ENCODE measurements around the gene BLOC1S6.

Gene BLOC1S6

GRCh38 chr15:45544266-45545023, 42.7 kb upstream of the BLOC1S6 start:
- H2AFZ ChIP-seq (ENCODE audit: low read depth): no peak overlapping the region
- no peaks in the 10 kb centered on the region for H3K27me3 ChIP-seq (ENCODE audit: insufficient read depth, low read depth)
- no peaks in the 10 kb centered on the region for H3K79me2 ChIP-seq (ENCODE audit: insufficient read depth, low read depth)
- H3K9ac ChIP-seq: no peak overlapping the region
- TF ChIP-seq CTCF (conservative IDR thresholded peaks at IDR 0.05; ENCODE audit: low read depth, low read length): no peak
- H3K36me3 ChIP-seq (ENCODE audit: insufficient read depth): no peaks in the 10 kb centered on the region
- no peak overlapping the region for H3K27ac ChIP-seq
- H3K4me2 ChIP-seq: no peak overlapping the region
- H3K4me1 ChIP-seq (ENCODE audit: low read depth, poor library complexity, severe bottlenecking): peaks cover 5% of the 10 kb centered on the region
- H3K4me3 ChIP-seq (IDR thresholded peaks at IDR 0.05; ENCODE audit: insufficient read depth, low read depth, low read length): no peak overlapping the region
- H4K20me1 ChIP-seq (ENCODE audit: insufficient read depth): no peaks in the 10 kb centered on the region

GRCh38 chr15:45546789-45547188, 40.4 kb upstream of the BLOC1S6 start:
- H3K4me3 ChIP-seq (IDR thresholded peaks at IDR 0.05; ENCODE audit: insufficient read depth, low read depth, low read length): no peak overlapping the region
- TF ChIP-seq CTCF (conservative IDR thresholded peaks at IDR 0.05; ENCODE audit: low read depth, low read length): no peak
- H4K20me1 ChIP-seq (ENCODE audit: insufficient read depth): no peaks in the 10 kb centered on the region
- peaks cover 5% of the 10 kb centered on the region for H3K4me1 ChIP-seq (ENCODE audit: low read depth, poor library complexity, severe bottlenecking)
- H3K79me2 ChIP-seq (ENCODE audit: insufficient read depth, low read depth): no peaks in the 10 kb centered on the region
- no peaks in the 10 kb centered on the region for H3K27me3 ChIP-seq (ENCODE audit: insufficient read depth, low read depth)
- H3K4me2 ChIP-seq: no peak overlapping the region
- no peaks in the 10 kb centered on the region for H3K36me3 ChIP-seq (ENCODE audit: insufficient read depth)
- no peak overlapping the region for H3K27ac ChIP-seq
- H3K9ac ChIP-seq: no peak overlapping the region
- H2AFZ ChIP-seq (ENCODE audit: low read depth): no peak overlapping the region

GRCh38 chr15:45548753-45549520, 38.2 kb upstream of the BLOC1S6 start:
- Histone ChIP-seq H3K4me3 (IDR thresholded peaks at IDR 0.05; ENCODE audit: insufficient read depth, low read depth, low read length) (no peak overlapping the region), H3K79me2 (ENCODE audit: insufficient read depth, low read depth) (no peaks in the 10 kb centered on the region), H3K27ac (peak overlapping the region; percentile 64), H4K20me1 (ENCODE audit: insufficient read depth) (no peaks in the 10 kb centered on the region), H3K4me1 (ENCODE audit: low read depth, poor library complexity, severe bottlenecking) (peaks cover 5% of the 10 kb centered on the region), H3K36me3 (ENCODE audit: insufficient read depth) (no peaks in the 10 kb centered on the region), H2AFZ (ENCODE audit: low read depth) (peak overlapping the region; percentile 48; the same call in 1 of the 2 replicates), H3K27me3 (ENCODE audit: insufficient read depth, low read depth) (no peaks in the 10 kb centered on the region), H3K4me2 (peak overlapping the region; percentile 43), H3K9ac (peak overlapping the region; percentile 37; the same call in 1 of the 2 replicates)
- no peak for TF ChIP-seq CTCF (conservative IDR thresholded peaks at IDR 0.05; ENCODE audit: low read depth, low read length)

- H3K4me3 ChIP-seq (IDR thresholded peaks at IDR 0.05; ENCODE audit: insufficient read depth, low read depth, low read length): no peak overlapping the region
- peaks cover 5% of the 10 kb centered on the region for H3K4me1 ChIP-seq (ENCODE audit: low read depth, poor library complexity, severe bottlenecking)
- H3K79me2 ChIP-seq (ENCODE audit: insufficient read depth, low read depth): no peaks in the 10 kb centered on the region
- H3K27me3 ChIP-seq (ENCODE audit: insufficient read depth, low read depth): no peaks in the 10 kb centered on the region
- H2AFZ ChIP-seq (ENCODE audit: low read depth): peak overlapping the region; percentile 48; the same call in 1 of the 2 replicates
- H3K9ac ChIP-seq: no peak overlapping the region; the same call in 1 of the 2 replicates
- H3K4me2 ChIP-seq: peak overlapping the region; percentile 43
- no peak for TF ChIP-seq CTCF (conservative IDR thresholded peaks at IDR 0.05; ENCODE audit: low read depth, low read length)
- peak overlapping the region; percentile 64; the same call in 1 of the 2 replicates for H3K27ac ChIP-seq
- no peaks in the 10 kb centered on the region for H4K20me1 ChIP-seq (ENCODE audit: insufficient read depth)
- no peaks in the 10 kb centered on the region for H3K36me3 ChIP-seq (ENCODE audit: insufficient read depth)
These were observed 37.5 kb upstream of the BLOC1S6 start for GRCh38 chr15:45549541-45550220.

All from KMS-11 (cell line).